ENCODE results near the gene FLT4.

The FLT4 gene

DNA sequence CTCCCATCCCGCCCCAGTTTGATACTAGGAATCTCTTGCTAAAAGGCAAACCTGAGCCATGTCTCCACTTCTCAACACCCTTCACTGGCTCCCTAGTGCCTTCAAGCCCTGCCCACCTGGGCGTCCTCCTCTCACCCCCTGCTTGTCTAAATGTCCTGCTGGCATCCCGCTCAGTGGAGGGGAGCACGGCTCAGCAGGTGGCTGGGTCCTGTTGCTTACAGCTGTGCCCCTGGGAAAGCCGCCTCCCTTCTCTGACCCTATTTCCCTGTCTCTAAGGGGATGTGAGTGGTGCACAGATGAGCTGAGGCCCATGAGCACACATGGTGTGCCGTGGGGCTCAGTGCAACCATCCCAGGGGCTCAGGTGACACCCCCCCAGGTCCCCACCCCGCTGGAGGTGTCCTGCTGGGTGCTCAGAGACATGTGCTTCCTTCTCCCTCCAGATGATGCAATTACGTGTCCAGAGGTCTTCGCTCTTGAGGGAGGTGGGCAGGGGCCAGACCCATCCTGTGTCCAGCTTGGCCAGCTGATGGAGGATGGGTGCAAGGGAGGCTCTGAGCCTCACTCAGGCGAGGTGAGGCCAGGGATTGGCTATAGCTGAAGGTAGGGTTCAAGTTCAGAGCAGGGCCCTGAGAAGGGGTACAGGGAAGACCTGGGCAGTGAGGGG is 24.1 kb downstream of the FLT4 start:
- no peak for TF ChIP-seq CTCF (conservative IDR thresholded peaks at IDR 0.05; ENCODE audit: control insufficient read depth, insufficient read depth, low read depth, low read length)
- H3K4me3 ChIP-seq (ENCODE audit: control insufficient read depth, low read depth, low read length), result no peak overlapping the region
- DNase-seq (ENCODE audit: low read depth), result no peak

DNA sequence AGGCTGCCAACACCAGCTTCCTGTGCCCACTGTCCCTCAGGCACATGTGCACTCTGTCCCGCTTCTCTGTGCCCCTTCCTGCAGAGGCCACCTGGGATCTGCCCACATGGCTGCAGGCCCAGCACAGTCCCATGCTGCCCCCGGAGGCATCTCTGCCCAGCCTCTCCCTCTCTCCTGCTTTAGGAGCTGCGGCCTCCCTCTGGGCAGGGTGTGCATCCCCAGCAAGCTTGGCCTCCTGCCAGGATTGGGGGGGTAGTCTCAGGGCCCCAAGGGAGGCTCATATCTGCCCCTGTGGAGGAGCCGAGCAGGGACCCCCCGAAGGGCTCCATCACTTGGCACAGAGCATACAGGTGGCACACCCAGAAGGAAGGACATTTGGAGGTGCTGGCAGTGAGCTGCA is 24.8 kb downstream of the FLT4 start:
- H3K4me3 ChIP-seq (ENCODE audit: control insufficient read depth, low read depth, low read length), result no peak overlapping the region
- DNase-seq (ENCODE audit: low read depth), result no peak
- TF ChIP-seq CTCF (conservative IDR thresholded peaks at IDR 0.05; ENCODE audit: control insufficient read depth, insufficient read depth, low read depth, low read length), result no peak

DNA sequence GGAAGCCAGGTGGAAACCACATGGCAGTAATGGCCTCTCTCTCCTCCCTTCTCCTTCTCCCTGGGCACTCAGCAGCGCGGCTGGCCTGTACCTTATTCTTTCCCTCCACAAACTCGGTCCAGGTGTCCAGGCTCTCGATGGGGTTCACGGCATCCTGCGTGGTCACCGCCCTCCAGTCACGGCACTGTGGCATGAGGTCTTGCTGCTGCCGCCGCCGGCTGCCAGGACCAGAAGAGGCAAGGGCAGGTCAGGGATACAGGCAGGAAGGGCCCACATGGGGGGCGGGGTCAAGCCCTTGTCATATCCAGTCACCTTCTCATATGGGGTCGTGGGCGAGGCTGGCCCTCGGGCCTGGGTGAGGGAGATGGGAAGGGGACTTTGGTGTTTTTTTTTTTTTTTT is 25.6 kb downstream of the FLT4 start:
- DNase-seq (ENCODE audit: low read depth), result no peak
- no peak for TF ChIP-seq CTCF (conservative IDR thresholded peaks at IDR 0.05; ENCODE audit: control insufficient read depth, insufficient read depth, low read depth, low read length)
- H3K4me3 ChIP-seq (ENCODE audit: control insufficient read depth, low read depth, low read length), result no peak overlapping the region

DNA sequence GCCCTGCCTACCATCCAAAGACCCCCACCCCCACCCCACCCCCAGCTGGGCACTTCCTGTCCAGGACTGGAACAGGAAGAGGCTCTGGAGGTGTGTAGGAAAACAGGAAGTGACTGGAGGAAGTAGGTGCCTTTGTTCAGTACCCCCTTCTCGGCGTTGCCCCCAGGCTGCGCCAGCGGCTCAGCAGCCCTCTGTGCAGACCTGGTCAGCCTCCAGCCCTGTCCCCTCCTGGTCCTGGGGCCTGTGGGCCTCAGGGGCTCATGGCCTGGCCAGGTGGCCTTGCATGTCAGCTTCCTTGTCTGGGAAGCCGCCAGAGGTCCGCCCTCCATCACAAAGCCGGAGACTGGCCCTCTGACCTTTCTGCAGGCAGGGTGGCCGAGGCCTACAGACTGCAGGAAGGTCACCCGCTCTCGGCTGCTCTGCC is 26.0 kb downstream of the FLT4 start:
- TF ChIP-seq CTCF (conservative IDR thresholded peaks at IDR 0.05; ENCODE audit: control insufficient read depth, insufficient read depth, low read depth, low read length), result no peak
- no peak for DNase-seq (ENCODE audit: low read depth)
- no peak overlapping the region for H3K4me3 ChIP-seq (ENCODE audit: control insufficient read depth, low read depth, low read length)

GRCh38 chr5:180622910-180623309 is 26.5 kb downstream of the FLT4 start:
- no peak for DNase-seq (ENCODE audit: low read depth)
- no peak overlapping the region for H3K4me3 ChIP-seq (ENCODE audit: control insufficient read depth, low read depth, low read length)
- TF ChIP-seq CTCF (conservative IDR thresholded peaks at IDR 0.05; ENCODE audit: control insufficient read depth, insufficient read depth, low read depth, low read length), result no peak

DNA sequence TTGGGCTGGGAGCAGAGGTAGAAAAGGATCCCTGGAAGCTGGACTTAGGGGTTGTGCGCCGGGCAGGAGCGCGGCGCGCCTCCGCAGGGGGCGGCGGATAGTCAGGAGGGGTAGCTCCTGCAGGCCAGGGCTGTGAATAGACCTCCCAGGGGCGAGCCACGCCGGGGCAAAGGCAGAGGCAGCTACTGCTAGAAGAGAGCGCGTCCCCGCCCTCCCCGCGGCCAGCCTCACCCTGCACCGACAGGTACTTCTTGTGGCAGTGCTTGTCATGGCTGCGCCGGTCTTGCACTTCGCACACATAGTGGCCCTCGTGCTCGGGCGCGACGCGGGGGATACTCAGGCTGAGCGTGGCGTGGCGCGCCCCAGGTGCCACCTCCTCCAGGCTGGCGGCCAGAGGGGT is 28.1 kb downstream of the FLT4 start:
- no peak for TF ChIP-seq CTCF (conservative IDR thresholded peaks at IDR 0.05; ENCODE audit: control insufficient read depth, insufficient read depth, low read depth, low read length)
- no peak overlapping the region for H3K4me3 ChIP-seq (ENCODE audit: control insufficient read depth, low read depth, low read length)
- no peak for DNase-seq (ENCODE audit: low read depth)

DNA sequence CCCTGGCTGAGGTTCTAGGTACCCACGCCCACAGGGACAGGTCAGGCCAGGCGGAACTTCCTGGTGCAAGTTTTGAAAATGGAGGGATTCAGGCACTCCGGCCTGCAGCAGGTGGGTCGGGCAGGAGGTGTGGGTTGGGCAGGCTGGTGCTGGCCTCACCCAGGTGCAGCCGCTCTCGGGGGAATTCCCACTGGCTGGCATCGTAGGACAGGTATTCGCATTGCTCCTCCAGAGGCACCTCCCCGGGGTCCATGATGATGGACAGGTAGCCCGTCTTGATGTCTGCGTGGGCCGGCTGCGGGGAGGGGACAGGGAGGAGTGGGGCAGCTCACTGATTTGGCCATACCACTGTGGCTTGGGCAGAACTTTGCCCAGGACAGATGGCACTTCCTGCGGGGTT is 29.4 kb downstream of the FLT4 start:
- no peak overlapping the region for H3K4me3 ChIP-seq (ENCODE audit: control insufficient read depth, low read depth, low read length)
- TF ChIP-seq CTCF (conservative IDR thresholded peaks at IDR 0.05; ENCODE audit: control insufficient read depth, insufficient read depth, low read depth, low read length), result no peak
- DNase-seq (ENCODE audit: low read depth), result no peak
